Astrocyte (in vitro differentiated cells and primary cell): ENCODE measurements around the gene AP3B1. TPM values are rescaled to one million over a fixed set of nuclear protein-coding genes. Genes with fewer than 3 reads are reported as not detected.
A peak's percentile ranks its signal among the peaks of the same experiment; 100 is the strongest.

Experiments
- DNase-seq: peaks from one replicate; pipeline ENCODE4 v3.0.0-alpha.2; 2010; ENCODE audit warnings: low read depth
- FAIRE-seq: peaks from 2 replicates; lab custom pipeline; 2011; peaks lifted over from hg19 to GRCh38; lab: Jason Lieb, UNC
- H2AFZ ChIP-seq: 2 replicates; pipeline ENCODE4 v1.6.0; 2012; ENCODE audit warnings: low read depth, low read length, inconsistent platforms
- H3K27ac ChIP-seq: 2 replicates; pipeline ENCODE4 v1.5.1; 2011; ENCODE audit warnings: low read depth, low read length, inconsistent platforms
- H3K27me3 ChIP-seq: 2 replicates; pipeline ENCODE4 v1.6.0; 2011; ENCODE audit warnings: low read length, inconsistent platforms; ENCODE audit not compliant: insufficient read depth
- H3K36me3 ChIP-seq: 2 replicates; pipeline ENCODE4 v1.5.1; 2011; ENCODE audit warnings: low read length, inconsistent platforms; ENCODE audit not compliant: insufficient read depth
- H3K4me1 ChIP-seq: 2 replicates; pipeline ENCODE4 v1.5.1; 2011; ENCODE audit warnings: low read length, inconsistent platforms; ENCODE audit not compliant: insufficient read depth
- H3K4me2 ChIP-seq: 2 replicates; pipeline ENCODE4 v1.6.0; 2012; ENCODE audit warnings: low read length, inconsistent platforms
- H3K4me3 ChIP-seq: 2 replicates; pipeline ENCODE4 v1.5.1; 2011; ENCODE audit warnings: low read depth, mild to moderate bottlenecking, low read length, inconsistent platforms; ENCODE audit not compliant: insufficient read depth
- H3K79me2 ChIP-seq: 2 replicates; pipeline ENCODE4 v1.6.0; 2012; ENCODE audit warnings: mild to moderate bottlenecking, low read length, inconsistent platforms; ENCODE audit not compliant: insufficient read depth
- H3K9ac ChIP-seq: 2 replicates; pipeline ENCODE4 v1.6.0; 2012; ENCODE audit warnings: mild to moderate bottlenecking, low read length, inconsistent platforms
- H3K9me3 ChIP-seq: 2 replicates; pipeline ENCODE4 v1.5.1; 2012; ENCODE audit warnings: low read depth, mild to moderate bottlenecking, low read length, inconsistent platforms; ENCODE audit not compliant: insufficient read depth
- H4K20me1 ChIP-seq: 2 replicates; pipeline ENCODE4 v1.6.0; 2012; ENCODE audit warnings: low read length, inconsistent platforms; ENCODE audit not compliant: insufficient read depth
- H3K27ac Mint-ChIP-seq: one replicate; pipeline ENCODE4 v1.8.0; 2021; ENCODE audit warnings: mild to moderate bottlenecking, mixed read lengths; ENCODE audit not compliant: unreplicated experiment
- H3K27me3 Mint-ChIP-seq: one replicate; pipeline ENCODE4 v1.8.0; 2021; ENCODE audit warnings: low read depth, mixed read lengths; ENCODE audit not compliant: unreplicated experiment
- H3K36me3 Mint-ChIP-seq: one replicate; pipeline ENCODE4 v1.8.0; 2021; ENCODE audit warnings: low read depth, mixed read lengths; ENCODE audit not compliant: unreplicated experiment
- H3K4me1 Mint-ChIP-seq: one replicate; pipeline ENCODE4 v1.8.0; 2021; ENCODE audit warnings: low read depth, mixed read lengths; ENCODE audit not compliant: unreplicated experiment
- H3K4me3 Mint-ChIP-seq: one replicate; pipeline ENCODE4 v1.8.0; 2021; ENCODE audit warnings: mild to moderate bottlenecking, moderate library complexity, mixed read lengths; ENCODE audit not compliant: unreplicated experiment
- H3K9me3 Mint-ChIP-seq: one replicate; pipeline ENCODE4 v1.8.0; 2021; ENCODE audit warnings: mild to moderate bottlenecking, mixed read lengths; ENCODE audit not compliant: unreplicated experiment
- CTCF ChIP-seq: IDR thresholded peaks from 2 replicates; pipeline ENCODE4 v1.5.1; 2011; ENCODE audit warnings: low read depth, mild to moderate bottlenecking, inconsistent platforms, low read length, moderate library complexity; ENCODE audit not compliant: insufficient read depth
- EZH2 ChIP-seq: IDR thresholded peaks from 2 replicates; pipeline ENCODE4 v1.6.1; 2012; ENCODE audit warnings: mild to moderate bottlenecking, low read length, inconsistent platforms; ENCODE audit not compliant: insufficient read depth
- total RNA-seq: library from RNA; stranded (reverse); gene quantifications from 2 replicates; pipeline ENCODE4 v1.2.1, GENCODE V29; 2021

AP3B1 gene
- total RNA-seq, 1 donor from 2014 or later: 64.8 TPM

GRCh38 chr5:78334811-78335210, 40.3 kb upstream of the AP3B1 start:
- peaks cover 9% of the 10 kb centered on the region for H3K36me3 Mint-ChIP-seq
- no peaks in the 10 kb centered on the region for H3K27me3 ChIP-seq
- peaks cover 7% of the 10 kb centered on the region for H3K9me3 ChIP-seq
- FAIRE-seq (no peak), DNase-seq (no peak)
- H3K27me3 Mint-ChIP-seq: peaks cover 1% of the 10 kb centered on the region
- H3K4me2 ChIP-seq: no peak overlapping the region
- no peak overlapping the region for H2AFZ ChIP-seq
- peaks cover 11% of the 10 kb centered on the region for H3K9me3 Mint-ChIP-seq
- no peaks in the 10 kb centered on the region for H3K4me1 ChIP-seq
- H3K9ac ChIP-seq: no peak overlapping the region
- H3K4me1 Mint-ChIP-seq: peaks cover 9% of the 10 kb centered on the region
- no peaks in the 10 kb centered on the region for H3K79me2 ChIP-seq
- H3K27ac Mint-ChIP-seq: no peak overlapping the region
- no peak for TF ChIP-seq EZH2
- no peak for TF ChIP-seq CTCF
- H4K20me1 ChIP-seq: no peaks in the 10 kb centered on the region
- H3K4me3 Mint-ChIP-seq: no peak overlapping the region
- no peak overlapping the region for H3K4me3 ChIP-seq
- no peaks in the 10 kb centered on the region for H3K36me3 ChIP-seq
- no peak overlapping the region for H3K27ac ChIP-seq

GRCh38 chr5:78331523-78332080, 37.1 kb upstream of the AP3B1 start:
- Histone ChIP-seq H3K27ac (no peak overlapping the region), H3K9ac (no peak overlapping the region), H3K79me2 (no peaks in the 10 kb centered on the region), H3K4me3 (no peak overlapping the region), H3K27me3 (no peaks in the 10 kb centered on the region), H2AFZ (no peak overlapping the region), H3K4me1 (no peaks in the 10 kb centered on the region), H3K4me2 (no peak overlapping the region), H4K20me1 (no peaks in the 10 kb centered on the region), H3K9me3 (no peaks in the 10 kb centered on the region), H3K36me3 (no peaks in the 10 kb centered on the region)
- DNase-seq (no peak), FAIRE-seq (no peak)
- TF ChIP-seq EZH2 (no peak), CTCF (no peak)
- peaks cover 21% of the 10 kb centered on the region for H3K4me1 Mint-ChIP-seq
- H3K27me3 Mint-ChIP-seq: no peaks in the 10 kb centered on the region
- peaks cover 2% of the 10 kb centered on the region for H3K9me3 Mint-ChIP-seq
- H3K36me3 Mint-ChIP-seq: peaks cover 2% of the 10 kb centered on the region
- H3K4me3 Mint-ChIP-seq: no peak overlapping the region
- H3K27ac Mint-ChIP-seq: no peak overlapping the region

- no peak overlapping the region for H3K4me3 ChIP-seq
- Mint-ChIP-seq H3K27me3 (peaks cover 2% of the 10 kb centered on the region), H3K27ac (peak overlapping the region; percentile 92), H3K9me3 (no peaks in the 10 kb centered on the region), H3K36me3 (no peaks in the 10 kb centered on the region), H3K4me1 (peaks cover 12% of the 10 kb centered on the region), H3K4me3 (no peak overlapping the region)
- peak; percentile 37 for DNase-seq
- no peaks in the 10 kb centered on the region for H3K4me1 ChIP-seq
- no peak overlapping the region for H3K27ac ChIP-seq
- no peaks in the 10 kb centered on the region for H3K79me2 ChIP-seq
- no peaks in the 10 kb centered on the region for H4K20me1 ChIP-seq
- no peak for TF ChIP-seq EZH2
- no peak for TF ChIP-seq CTCF
- H3K27me3 ChIP-seq: no peaks in the 10 kb centered on the region
- no peaks in the 10 kb centered on the region for H3K9me3 ChIP-seq
- peak; percentile 43 for FAIRE-seq
- no peak overlapping the region for H2AFZ ChIP-seq
- no peak overlapping the region for H3K9ac ChIP-seq
- no peaks in the 10 kb centered on the region for H3K36me3 ChIP-seq
- H3K4me2 ChIP-seq: no peak overlapping the region
These were observed 34.2 kb upstream of the AP3B1 start for GRCh38 chr5:78328585-78329173.
